Renal pelvis (tissue), 4 donors: ENCODE results near the gene CDK18. TPM values are rescaled to one million over a fixed set of nuclear protein-coding genes. Genes with fewer than 3 reads are reported as not detected.
A peak's percentile ranks its signal among the peaks of the same experiment; 100 is the strongest.

Experiments
- DNase-seq: peaks from one replicate; pipeline ENCODE4 v3.0.0-alpha.2; 2013
- polyA plus RNA-seq, 3 donors: library from polyadenylated mRNA; unstranded; fragments of 120-200 nt; gene quantifications; one replicate each; pipeline ENCODE4 v1.2.1, GENCODE V29; 2013; ENCODE audit not compliant: insufficient read length in 3 of 3

The CDK18 gene
- polyA plus RNA-seq, 3 donors: 28.3 to 35.6 (median 32.7) TPM

- no peak for DNase-seq
Measured at GRCh38 chr1:205567716-205568115, 63.2 kb downstream of the CDK18 start.

- DNase-seq: no peak
Measured at GRCh38 chr1:205568135-205568468, 63.6 kb downstream of the CDK18 start.

GRCh38 chr1:205568469-205569361 lies 64.2 kb downstream of the CDK18 start:
- DNase-seq: no peak

- peak; percentile 52 for DNase-seq
Measured at GRCh38 chr1:205569411-205570172, 65.1 kb downstream of the CDK18 start.

- DNase-seq: no peak
Measured at GRCh38 chr1:205570173-205570501, 65.7 kb downstream of the CDK18 start.

- DNase-seq: no peak
Measured at GRCh38 chr1:205570796-205571537, 66.5 kb downstream of the CDK18 start.

- no peak for DNase-seq
Measured at GRCh38 chr1:205571747-205572146, 67.3 kb downstream of the CDK18 start.

- no peak for DNase-seq
Measured at GRCh38 chr1:205572421-205572820, 68.0 kb downstream of the CDK18 start.

GRCh38 chr1:205575294-205575885 lies 70.9 kb downstream of the CDK18 start:
- DNase-seq: no peak

- DNase-seq: no peak
Measured at GRCh38 chr1:205576011-205576410, 71.5 kb downstream of the CDK18 start.

- DNase-seq: no peak
Measured at GRCh38 chr1:205576805-205577761, 72.6 kb downstream of the CDK18 start.

GRCh38 chr1:205577874-205578658 lies 73.6 kb downstream of the CDK18 start:
- no peak for DNase-seq

- DNase-seq: no peak
Measured at GRCh38 chr1:205578780-205579571, 74.5 kb downstream of the CDK18 start.

- DNase-seq: no peak
Measured at GRCh38 chr1:205579711-205580110, 75.2 kb downstream of the CDK18 start.

- no peak for DNase-seq
Measured at GRCh38 chr1:205580140-205580922, 75.9 kb downstream of the CDK18 start.

GRCh38 chr1:205580923-205581180 lies 76.4 kb downstream of the CDK18 start:
- DNase-seq: no peak

- no peak for DNase-seq
Measured at GRCh38 chr1:205581321-205581980, 77.0 kb downstream of the CDK18 start.

GRCh38 chr1:205582046-205582445 lies 77.6 kb downstream of the CDK18 start:
- DNase-seq: no peak
